Glomerular visceral epithelial cell (primary cell): ENCODE data around the gene DTNB.
A peak's percentile ranks its signal among the peaks of the same experiment; 100 is the strongest.

Source experiments
- DNase-seq: peaks from one replicate; pipeline ENCODE4 v3.0.0-alpha.2; 2016; ENCODE audit errors: extremely low spot score

DTNB gene

DNA sequence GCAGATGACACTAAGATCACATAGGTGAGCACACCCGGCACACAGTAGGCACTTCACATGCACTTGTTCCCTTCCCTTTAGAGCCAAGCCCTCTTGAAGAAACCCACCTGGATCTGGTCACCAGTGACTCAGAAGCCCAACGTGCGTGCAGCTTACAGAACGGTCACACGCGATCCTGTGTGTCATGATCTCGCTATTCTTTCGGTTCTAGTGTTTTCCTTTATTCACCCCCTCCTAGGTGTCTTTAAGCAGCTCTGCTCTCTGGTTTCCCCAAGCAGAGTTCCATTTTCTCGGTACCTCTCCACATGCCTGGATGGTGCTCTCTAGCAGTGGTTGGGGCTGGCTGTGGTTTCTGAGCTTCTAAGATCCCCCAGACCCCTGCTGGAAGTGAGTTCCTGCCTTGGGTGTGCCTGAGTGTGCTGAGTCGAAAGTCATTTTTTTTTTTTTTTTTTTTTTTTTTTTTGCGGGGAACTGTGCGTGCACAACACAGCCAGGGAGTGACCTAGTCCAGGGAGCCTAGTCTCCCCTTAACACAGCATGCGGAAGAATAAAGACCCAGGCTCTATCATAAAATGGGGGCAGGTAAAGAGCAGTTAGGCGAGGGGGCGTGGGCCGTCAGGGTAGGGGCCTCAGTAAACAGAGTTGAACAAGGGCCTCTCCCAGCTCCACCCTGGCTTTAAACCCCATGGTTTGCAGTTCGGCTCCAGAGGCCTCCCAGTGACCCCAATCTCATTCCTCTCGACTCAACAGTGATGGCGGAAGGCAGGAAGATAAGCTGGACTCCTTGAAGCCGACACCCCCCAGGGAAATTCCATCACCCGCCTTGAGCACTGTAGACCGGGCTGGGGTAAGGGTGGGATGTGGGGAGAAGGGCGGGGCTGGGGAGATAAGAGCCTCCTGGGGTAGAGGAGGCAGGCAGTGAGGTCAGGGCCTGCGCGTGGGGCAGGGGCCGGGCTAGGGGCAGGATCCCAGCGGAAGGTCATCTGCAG lies 301.8 kb downstream of the DTNB start:
- DNase-seq: no peak

DNA sequence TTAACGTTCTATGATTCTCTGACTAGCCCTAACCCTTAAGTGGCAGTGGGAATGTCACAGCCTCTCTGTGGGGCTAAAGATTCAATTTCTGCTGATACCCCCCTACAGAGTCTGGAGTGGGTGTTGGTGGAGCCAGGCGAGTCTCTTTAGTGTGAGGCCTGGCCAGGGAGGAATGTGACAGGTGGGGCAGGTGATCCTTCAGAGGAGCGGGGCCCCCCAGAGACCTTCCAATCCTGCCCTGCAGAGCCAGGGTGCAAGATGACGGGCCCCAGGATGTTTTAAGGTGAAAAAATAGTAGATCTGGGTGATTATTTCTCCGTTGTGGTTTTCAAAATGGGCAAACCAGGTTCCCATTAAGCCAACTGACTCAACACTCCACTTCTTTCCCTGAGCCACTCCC lies 303.5 kb downstream of the DTNB start:
- no peak for DNase-seq

DNA sequence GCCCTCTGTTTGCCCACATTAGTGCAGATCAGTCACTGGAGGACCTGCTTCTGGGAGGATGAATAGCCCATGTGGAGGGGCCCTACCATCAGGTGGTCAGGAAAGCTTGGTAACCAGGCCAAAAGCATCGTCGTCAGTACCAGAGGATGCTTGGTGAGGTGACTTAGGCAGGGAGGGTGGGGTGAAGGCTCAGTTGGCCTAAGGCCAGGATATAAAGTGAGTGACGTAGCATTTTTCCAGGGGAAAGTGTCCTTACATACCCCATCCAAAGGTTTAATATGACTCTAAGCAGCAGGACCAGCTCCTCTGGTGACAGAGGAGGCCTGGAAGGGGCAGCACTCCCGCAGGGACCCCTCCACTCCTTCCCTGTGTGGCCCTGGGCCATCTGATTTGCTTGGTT lies 303.9 kb downstream of the DTNB start:
- DNase-seq: no peak

DNA sequence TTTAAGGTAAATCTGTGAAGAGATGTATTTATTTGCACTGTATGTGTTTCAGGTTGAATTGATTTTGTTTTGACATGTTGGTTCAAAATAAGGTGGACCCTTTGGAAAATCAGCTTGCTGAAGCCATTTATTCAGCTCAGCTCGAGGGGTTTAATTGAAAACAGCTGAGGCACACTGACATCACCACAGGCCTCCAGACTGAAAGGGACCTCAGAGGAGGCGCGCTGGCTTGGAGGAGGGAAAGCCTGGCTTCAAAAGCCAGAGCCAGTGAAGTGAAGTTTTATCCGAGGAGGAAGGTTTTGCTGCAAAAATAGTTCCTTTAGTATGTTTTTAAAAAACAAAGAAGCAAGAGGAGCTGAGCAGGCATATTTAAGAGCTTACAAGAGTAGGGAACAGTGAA lies 304.7 kb downstream of the DTNB start:
- no peak for DNase-seq

DNA sequence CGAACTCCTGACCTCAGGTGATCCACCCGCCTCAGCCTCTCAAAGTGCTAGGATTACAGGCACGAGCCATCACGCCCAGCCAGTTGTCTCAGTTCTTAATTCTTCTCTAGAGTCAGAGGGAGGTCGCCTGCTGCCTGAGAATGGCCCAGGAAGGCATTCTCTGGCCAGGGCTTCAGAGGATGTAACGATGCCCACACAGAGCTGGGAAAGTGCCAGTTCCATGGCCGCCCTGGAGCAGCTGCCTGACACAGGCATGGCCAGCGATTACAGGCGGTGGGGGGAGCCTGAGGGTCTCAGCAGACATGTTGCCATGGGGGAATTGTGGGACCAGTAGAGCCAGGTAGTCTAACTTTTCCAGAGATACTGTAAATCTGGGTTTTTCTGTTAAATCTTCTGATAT lies 306.1 kb downstream of the DTNB start:
- DNase-seq: no peak

DNA sequence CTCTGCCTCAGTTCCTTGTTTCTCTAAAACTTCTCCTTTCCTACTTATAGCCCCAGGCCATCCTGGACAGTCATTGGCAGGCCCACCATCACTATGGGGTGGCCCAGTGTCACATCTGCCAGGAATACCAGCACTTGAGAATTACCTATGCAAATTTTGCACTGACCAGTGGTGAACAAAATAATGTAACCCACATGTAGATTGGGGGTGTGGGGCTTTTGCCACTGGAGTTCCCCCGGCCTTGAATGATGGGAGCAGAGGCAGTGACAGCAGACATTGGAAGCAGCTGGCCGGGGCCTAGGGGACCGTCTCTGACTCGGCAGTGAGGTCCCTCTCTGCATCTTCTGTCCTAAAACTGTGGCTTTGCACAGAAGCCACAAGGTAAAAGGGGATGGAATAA lies 306.7 kb downstream of the DTNB start:
- no peak for DNase-seq

DNA sequence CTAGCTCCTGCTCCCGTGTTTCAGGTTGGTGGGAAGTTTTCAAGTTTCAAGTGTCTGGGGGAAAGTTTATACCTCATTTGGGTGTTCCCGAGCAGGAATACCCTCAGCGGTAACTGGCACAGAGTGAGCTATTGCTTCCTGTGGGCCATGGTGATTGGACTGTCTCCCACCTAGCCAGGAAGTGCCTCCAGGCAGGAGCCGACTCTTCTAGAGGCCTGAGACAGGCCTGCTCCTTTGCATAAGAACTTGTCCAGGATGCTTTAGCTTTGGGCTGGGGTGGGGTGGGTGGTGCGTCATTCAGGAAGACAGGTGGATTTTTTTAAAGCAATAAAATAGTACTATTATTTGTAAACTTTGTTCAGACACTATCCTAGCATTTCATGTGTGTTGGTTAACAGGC lies 308.1 kb downstream of the DTNB start:
- no peak for DNase-seq

DNA sequence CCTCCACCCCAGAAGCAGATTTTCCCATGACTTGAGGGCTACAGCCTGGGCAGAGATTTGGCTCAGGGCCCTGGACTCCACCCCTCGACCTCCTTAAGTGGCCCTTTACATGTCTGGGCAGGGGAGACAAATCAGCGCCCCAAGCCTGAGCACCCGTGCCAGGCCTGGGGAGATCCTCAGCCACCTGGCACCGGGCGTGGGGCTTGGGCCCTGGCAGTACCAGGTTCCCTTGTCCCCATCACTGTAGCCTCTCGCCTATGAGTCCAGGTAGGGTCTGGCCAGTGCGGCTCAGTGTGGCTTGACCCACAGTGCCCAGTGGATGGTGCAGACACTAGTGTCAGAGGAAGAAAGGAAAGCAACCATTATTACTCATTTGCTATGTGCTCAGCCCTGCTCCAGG lies 309.6 kb downstream of the DTNB start:
- no peak for DNase-seq

DNA sequence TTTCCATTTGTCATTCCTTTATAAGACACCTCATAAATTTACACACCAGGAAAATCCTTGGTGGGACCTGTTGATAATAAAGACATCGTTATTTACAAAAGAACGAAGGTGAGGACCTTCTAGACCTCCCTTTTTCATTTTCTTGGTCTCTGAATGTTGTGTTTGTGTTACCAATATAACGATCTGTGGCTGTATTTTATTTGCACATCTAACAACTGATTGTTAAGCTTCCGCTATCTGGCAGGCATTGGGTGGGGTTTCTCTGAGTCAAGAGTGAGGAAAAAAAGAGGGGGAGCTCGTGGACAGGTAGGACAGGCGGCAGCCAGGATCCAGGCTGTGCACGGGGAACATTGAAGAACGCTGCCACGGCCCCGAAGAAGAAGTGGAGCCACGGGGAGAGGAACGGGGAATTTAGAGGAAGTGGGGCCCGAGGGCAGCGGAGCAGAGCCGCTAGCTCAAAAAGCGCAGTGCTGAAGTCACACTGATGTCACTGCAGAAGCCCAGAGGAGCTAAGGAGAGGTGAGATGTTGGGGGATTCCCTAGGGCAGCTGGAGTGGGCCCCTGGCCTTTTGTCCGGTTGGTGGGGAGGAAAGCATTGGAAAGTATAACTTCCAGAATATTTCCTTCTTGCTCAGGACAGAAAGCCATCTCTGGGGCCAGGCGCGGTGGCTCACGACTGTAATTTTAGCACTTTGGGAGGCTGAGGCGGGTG lies 310.8 kb downstream of the DTNB start:
- no peak for DNase-seq

DNA sequence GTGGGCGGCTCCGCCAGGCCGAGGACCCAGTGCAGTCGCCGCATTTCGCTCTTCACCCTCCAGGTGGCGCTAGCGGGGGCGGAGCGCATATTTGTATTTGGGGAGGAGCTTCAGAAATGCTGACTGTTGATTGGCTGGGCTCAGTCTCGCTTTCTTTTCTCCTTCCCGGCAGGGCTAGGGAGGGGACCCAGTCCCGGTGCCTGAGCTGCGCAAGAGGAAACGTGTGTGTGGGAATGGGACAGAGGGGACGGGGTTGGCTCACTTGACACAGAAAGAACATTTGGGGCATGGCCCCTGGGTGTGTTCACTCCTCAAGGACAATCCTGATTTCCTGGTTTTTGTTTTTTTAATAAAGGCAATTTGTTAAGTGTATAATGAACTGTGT lies 311.3 kb downstream of the DTNB start:
- peak; percentile 86 for DNase-seq

DNA sequence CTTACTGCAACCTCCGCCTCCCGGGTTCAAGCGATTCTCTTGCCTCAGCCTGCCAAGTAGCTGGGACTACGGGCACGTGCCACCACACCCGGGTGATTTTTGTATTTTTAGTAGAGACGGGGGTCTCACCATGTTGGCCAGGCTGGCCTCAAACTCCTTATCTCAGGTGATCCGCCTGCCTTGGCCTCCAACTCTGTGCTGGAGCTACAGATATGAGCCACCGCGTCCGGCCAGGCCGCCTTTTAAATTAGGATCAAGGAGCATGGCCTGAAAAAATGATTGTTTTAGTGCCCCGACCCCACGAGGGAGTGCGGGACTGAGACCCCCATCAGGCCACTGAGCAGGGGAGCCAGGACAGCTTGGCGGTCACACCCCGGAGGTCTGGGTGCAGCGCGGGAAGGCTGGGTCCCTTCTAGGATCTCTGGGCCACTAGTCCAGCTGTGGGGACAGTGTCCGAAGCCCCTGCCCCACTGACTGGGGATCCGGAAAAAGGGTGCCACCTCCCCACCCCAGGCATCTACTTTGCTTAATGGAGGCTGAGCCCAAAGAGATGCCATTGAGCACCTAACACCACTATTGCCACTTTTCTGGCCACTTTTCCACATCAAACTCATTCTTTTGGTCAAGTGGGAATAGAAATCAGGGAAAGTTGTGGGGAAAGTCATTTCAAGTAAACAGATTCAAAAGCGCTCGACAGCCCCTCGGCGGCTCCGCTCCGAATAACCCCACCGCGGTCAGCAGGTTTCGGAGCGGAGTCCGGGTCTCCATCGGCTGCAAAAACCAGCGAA lies 311.9 kb downstream of the DTNB start:
- no peak for DNase-seq

DNA sequence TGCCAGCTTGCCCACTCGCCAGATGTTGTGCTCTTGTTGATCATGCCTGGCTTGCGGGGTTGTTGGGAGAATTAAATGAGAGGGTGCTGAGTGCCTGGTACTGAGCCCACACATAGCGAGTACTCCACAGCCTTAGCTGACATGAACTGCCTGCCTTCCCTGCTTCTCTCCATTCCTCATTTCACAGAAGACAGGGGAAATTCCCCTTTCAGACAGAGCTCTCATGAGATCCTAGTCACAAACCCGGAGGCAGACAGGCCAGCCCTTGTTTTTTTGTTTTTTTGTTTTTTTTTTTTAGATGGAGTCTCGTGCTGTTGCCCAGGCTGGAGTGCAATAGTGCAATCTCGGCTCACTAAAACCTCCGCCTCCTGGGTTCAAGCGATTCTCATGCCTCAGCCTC lies 314.5 kb downstream of the DTNB start:
- DNase-seq: no peak

DNA sequence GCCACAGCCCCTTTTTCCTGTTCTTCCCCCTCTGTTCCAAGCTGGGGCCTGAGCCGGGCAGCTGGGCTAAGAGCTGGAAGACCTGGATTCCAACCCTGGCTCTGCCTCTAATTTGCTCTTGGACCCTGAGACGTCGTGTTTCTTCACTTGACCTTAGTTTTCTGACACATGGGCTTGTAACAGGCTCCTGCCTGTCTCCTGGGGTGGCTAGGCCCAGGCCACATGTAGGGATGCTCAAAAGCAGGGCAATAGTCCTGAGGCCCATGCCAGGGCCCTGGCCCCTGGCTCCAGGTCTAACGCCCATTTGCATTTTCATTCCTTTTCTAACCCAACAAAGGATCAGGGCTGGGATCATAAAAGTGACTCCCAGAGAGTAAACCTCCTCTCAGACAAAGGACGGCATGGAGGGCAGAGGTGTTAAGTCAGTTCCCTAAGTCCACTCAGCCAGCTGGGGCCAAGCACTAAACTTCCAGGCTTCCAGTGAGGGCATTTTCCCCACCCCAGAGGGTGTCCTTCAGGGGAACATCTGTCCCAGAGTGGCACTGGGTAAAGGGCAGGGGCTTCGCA lies 315.0 kb downstream of the DTNB start:
- no peak for DNase-seq

DNA sequence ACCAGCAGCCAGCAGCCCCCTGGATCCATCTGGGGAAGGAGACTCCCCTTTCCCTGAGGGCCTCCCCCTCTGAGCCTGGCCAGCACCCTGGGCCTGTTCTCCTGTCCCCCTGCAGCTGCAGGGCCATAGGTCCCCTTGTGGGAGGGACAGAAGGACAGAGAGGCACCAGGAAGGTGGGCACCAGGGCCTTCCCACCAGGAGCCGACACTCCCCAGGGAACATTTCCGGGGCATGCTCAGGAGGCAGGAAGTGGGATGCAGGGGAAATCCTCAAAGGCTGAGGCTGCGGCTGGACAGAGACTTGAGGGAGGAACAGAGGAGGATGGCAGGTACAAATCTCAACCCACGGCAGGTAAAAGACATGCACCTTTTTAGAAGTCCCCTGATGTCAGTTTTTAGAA lies 317.3 kb downstream of the DTNB start:
- no peak for DNase-seq

DNA sequence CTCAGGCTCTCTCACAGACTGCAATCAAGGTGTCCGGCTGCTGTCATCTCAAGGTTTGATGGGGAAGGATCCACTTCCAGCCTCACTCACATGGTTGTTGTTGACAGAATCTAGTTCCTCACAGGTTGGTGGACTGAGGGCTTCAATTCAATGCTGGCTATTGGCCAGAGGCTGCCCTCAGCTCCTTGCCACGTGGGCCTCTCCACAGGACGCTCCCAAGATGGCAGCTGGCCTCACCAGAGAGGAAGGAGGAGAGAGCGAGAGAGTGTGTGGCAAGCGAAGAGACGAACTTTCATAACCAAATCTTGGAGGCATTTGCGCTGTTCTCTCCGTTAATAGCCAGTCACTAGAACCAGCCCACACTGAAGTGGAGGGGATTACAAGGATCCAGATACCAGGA lies 318.1 kb downstream of the DTNB start:
- no peak for DNase-seq

DNA sequence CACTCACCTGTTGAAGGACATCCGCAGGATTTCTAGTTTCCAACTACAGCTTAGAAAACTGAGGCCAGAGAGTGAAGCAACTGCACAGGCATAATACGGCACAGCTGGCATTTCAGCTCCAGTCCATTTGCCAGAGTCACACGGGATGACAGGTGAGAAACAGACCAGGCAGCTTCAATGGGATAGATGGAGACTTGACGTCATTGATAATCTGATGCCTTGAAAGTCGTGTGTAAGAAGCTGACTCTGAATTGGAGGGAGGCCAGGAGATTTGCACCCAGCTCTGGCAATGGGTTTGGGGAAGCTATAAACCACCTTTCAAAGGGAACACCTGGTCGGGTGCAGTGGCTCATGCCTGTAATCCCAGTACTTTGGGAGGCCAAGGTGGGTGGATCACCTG lies 319.3 kb downstream of the DTNB start:
- DNase-seq: no peak

DNA sequence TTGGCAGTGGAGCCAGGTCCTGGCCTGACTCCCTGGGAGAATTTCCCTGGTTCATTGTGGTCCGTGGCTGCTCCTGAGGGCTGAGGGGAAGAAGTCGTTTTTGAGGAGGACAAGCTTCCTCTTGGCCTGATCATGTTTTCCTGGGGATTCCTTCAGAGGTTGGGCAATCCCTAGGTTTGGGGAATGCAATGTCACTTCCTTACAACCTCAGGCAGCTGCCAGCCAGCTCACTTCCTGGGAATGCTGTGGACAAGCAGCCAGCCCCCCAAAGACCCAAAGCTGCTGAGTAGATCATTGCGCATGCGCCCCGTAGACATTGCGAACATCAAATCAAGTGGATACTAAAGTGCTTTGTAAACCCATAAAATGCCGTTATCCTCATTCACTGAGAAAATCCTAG lies 324.0 kb downstream of the DTNB start:
- DNase-seq: peak; percentile 26

DNA sequence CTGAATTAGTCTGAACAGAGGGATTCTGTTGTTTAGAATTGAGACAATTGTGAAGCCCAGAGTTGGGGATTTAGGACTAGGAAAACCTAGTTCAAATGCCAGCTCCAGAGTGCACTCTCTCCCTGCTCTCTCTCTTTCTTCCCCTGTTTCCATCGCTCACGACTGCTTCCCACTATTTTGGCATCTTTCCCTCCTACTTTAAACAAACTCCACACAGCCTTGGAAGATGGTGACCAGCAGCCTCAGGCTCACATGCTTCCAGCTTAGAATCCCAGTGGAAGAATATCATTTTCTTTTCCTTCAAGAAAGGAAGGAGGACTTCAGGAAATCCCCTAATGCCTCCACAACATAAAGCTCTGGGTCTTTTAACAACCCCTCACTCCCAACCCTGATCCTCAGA lies 325.5 kb downstream of the DTNB start:
- no peak for DNase-seq

DNA sequence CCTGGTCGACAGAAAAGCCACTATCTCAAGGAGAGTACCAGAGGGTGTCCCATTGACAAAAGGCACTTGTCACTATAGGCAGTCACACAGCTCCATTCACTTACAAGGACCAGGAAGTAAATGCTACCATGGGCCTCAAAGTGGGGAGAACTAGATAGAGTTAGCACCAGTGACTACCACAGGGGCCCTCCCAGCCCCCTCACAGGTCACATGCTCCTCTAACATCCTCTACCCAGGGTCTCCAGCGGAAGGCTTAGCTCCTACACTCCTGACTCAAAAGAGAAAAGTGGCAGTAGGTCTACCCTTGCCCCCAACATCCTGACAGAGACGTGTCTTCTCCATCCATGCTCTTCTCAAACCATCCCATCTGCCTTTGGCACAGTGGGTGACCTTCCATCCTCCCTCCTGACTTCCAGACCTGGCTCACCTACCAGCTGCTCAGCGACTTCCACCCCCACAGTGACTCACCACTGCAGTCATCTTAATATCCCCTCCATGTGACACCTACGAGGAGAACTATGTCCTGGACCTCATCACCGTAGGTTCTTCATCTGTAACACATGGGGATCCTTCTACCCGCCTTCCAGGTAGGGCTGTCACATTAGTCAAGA lies 326.1 kb downstream of the DTNB start:
- DNase-seq: no peak

DNA sequence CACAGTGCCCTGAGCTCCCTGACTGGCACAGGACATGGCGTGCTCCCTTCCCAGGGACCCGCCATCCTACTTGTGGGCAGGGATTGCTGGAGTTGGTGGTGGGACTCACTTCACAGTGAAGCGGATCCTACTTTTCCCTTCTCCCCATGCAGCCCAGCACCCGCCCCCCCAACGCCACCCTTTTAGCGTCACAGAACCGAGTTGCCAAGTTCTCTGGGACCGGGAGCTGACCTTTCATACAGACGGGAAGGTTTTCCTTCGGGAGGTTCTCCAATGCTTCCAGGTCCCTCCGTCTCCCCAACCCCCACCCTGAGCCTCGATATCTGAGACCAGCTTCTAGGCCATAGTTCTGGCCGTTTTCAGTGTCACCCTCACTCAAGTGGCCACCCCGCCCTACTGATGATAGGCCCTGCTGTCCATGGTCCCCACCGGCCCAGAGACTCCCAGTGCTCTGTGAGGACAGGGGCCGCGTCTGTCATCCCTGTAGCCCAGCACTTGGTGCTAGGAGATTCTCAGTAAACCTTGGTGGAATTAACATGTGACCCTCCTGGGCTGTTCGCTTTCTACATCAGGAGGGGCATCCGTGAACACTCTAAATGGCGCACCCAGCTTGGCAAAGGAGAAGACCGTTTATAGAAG lies 330.1 kb downstream of the DTNB start:
- no peak for DNase-seq
